ENCODE data around the gene CST7.
"Not testable (repeated sequence)": the region's sequence is repeated elsewhere in the genome, so short reads cannot be mapped to it uniquely, and the experiment has no call there.

The CST7 gene

DNA sequence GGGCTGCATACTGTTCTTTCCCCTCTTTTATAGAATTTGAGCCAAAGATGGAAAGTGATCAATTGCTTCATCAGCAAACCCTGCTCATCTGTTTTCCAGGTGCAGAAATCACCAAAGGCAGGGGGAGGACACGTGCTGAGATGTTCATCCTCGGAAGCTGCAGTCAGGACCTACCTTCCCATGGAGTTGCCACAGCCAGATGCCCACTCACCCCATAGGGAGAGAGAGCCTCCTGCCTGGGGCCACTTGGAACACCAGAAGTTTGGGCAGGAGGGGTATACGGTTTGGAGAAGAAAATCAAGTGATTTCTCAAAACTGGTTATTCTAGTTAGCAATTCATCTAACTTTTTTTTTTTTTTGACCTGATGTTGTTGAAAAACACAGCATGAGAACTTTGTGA is 5.3 kb upstream of the CST7 start:
- ATAC-seq (ENCODE audit: low read depth) (no peak), DNase-seq (ENCODE audit: low spot score) (no peak)
- TF ChIP-seq, protein P1, sequence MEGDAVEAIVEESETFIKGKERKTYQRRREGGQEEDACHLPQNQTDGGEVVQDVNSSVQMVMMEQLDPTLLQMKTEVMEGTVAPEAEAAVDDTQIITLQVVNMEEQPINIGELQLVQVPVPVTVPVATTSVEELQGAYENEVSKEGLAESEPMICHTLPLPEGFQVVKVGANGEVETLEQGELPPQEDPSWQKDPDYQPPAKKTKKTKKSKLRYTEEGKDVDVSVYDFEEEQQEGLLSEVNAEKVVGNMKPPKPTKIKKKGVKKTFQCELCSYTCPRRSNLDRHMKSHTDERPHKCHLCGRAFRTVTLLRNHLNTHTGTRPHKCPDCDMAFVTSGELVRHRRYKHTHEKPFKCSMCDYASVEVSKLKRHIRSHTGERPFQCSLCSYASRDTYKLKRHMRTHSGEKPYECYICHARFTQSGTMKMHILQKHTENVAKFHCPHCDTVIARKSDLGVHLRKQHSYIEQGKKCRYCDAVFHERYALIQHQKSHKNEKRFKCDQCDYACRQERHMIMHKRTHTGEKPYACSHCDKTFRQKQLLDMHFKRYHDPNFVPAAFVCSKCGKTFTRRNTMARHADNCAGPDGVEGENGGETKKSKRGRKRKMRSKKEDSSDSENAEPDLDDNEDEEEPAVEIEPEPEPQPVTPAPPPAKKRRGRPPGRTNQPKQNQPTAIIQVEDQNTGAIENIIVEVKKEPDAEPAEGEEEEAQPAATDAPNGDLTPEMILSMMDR (IDR thresholded peaks at IDR 0.05; ENCODE audit: poor library complexity, severe bottlenecking): no peak
- no peaks in the 10 kb centered on the region for H3K9me3 ChIP-seq (ENCODE audit: severe bottlenecking)
- H3K4me3 ChIP-seq (ENCODE audit: severe bottlenecking): no peak overlapping the region
- no peak overlapping the region for H3K27ac ChIP-seq (ENCODE audit: poor library complexity, severe bottlenecking)
- H3K27me3 ChIP-seq (ENCODE audit: insufficient read depth, poor library complexity, severe bottlenecking): no peaks in the 10 kb centered on the region
- no peaks in the 10 kb centered on the region for H3K36me3 ChIP-seq (ENCODE audit: low read depth)
- no peaks in the 10 kb centered on the region for H3K4me1 ChIP-seq (ENCODE audit: insufficient read depth, poor library complexity, severe bottlenecking)

DNA sequence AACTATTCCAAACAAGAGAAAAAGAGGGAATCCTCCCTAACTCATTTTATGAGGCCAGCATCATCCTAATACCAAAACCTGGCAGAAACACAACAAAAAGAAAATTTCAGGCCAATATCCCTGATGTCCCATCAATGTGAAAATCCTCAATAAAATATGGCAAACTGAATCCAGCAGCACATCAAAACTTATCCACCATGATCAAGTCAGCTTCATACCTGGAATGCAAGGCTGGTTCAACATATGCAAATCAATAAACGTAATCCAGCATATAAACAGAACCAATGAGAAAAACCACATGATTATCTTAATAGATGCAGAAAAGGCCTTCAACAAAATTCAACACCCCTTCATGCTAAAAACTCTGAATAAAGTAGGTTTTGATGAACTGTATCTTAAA is 2.7 kb upstream of the CST7 start:
- DNase-seq (ENCODE audit: low spot score); H3K27ac ChIP-seq (ENCODE audit: poor library complexity, severe bottlenecking); H3K9me3 ChIP-seq (ENCODE audit: severe bottlenecking); H3K4me3 ChIP-seq (ENCODE audit: severe bottlenecking); H3K4me1 ChIP-seq (ENCODE audit: insufficient read depth, poor library complexity, severe bottlenecking); ATAC-seq (ENCODE audit: low read depth); H3K27me3 ChIP-seq (ENCODE audit: insufficient read depth, poor library complexity, severe bottlenecking); H3K36me3 ChIP-seq (ENCODE audit: low read depth): not testable (repeated sequence)

DNA sequence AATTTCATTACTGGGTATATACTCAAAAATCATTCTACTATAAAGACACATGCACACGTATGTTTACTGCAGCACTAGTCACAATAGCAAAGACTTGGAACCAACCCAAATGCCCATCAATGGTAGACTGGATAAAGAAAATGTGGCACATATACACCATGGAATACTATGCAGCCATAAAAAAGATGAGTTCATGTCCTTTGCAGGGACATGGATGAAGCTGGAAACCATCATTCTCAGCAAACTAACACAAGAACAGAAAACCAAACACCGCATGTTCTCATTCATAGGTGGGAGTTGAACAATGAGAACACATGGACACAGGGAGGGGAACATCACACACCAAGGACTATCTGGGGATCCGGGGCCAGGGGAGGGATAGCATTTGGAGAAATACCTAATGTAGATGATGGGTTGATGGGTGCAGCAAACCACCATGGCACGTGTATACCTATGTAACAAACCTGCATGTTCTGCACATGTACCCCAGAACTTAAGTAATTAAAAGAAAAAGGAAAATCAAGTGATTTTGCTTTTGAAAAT is 602 bp upstream of the CST7 start:
- H3K27me3 ChIP-seq (ENCODE audit: insufficient read depth, poor library complexity, severe bottlenecking); H3K9me3 ChIP-seq (ENCODE audit: severe bottlenecking); H3K4me3 ChIP-seq (ENCODE audit: severe bottlenecking); H3K4me1 ChIP-seq (ENCODE audit: insufficient read depth, poor library complexity, severe bottlenecking); H3K36me3 ChIP-seq (ENCODE audit: low read depth); H3K27ac ChIP-seq (ENCODE audit: poor library complexity, severe bottlenecking); DNase-seq (ENCODE audit: low spot score); ATAC-seq (ENCODE audit: low read depth): not testable (repeated sequence)

DNA sequence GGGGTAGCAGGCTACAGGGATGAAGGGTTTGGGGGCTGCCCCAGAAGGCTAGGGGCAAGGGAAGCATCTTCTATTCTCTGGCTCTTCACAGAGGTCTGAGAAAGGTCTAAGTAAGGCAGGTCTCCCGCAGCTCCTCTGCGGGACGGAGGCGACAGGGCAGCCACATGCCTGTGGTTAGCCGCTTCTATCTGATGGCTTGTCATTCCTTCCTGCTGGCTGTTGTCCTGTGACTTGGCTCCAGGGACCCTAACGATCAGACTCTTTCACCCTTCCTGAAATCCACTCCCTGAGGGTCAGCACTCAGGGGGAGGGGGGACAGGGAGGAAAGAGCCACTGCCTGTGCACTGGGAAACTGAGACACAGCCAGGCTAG is 673 bp downstream of the CST7 start:
- H3K27ac ChIP-seq (ENCODE audit: poor library complexity, severe bottlenecking): no peak overlapping the region
- H3K36me3 ChIP-seq (ENCODE audit: low read depth): no peaks in the 10 kb centered on the region
- no peaks in the 10 kb centered on the region for H3K9me3 ChIP-seq (ENCODE audit: severe bottlenecking)
- DNase-seq (ENCODE audit: low spot score) (no peak), ATAC-seq (ENCODE audit: low read depth) (no peak)
- TF ChIP-seq, protein P1 (IDR thresholded peaks at IDR 0.05; ENCODE audit: poor library complexity, severe bottlenecking): no peak
- H3K27me3 ChIP-seq (ENCODE audit: insufficient read depth, poor library complexity, severe bottlenecking): no peaks in the 10 kb centered on the region
- no peaks in the 10 kb centered on the region for H3K4me1 ChIP-seq (ENCODE audit: insufficient read depth, poor library complexity, severe bottlenecking)
- H3K4me3 ChIP-seq (ENCODE audit: severe bottlenecking): no peak overlapping the region

DNA sequence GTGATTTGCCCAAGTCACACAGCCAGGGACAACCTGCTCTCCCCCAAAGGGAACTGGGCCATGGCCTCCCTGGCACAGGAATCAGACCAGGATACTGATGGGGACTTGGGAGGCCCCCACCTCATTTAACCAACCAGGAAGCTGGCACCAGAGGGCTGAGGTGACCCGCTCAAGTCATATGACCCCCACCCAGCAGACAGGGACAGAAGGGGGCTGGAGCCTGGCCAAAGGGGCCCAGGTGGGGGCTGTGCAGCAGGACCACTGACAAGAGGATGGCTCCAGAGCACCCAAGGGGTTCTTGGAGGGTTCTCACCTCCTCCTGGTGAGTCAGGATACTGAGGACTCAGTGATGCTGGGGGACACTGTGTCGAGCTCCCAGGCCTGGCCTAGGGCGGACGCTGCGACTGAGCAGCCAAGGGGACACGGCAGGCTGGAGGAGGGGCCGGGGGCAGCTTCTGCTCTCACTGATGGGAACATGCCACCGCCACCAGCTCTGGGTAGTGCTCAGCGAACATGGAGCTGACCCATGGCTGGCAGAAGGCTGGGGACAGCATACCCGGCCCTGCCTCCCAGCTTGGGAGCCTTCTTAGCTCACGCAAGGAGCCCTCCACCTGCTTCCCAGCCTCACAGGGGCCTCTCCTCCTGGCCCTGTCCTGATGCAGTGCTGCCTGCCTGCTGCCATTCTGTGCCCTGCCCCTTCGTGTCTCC is 1.2 kb downstream of the CST7 start:
- peak; percentile 18; the same call in 1 of the 3 replicates for ATAC-seq (ENCODE audit: low read depth)
- peak; percentile 45 for DNase-seq (ENCODE audit: low spot score)
- no peaks in the 10 kb centered on the region for H3K4me1 ChIP-seq (ENCODE audit: insufficient read depth, poor library complexity, severe bottlenecking)
- no peak overlapping the region for H3K4me3 ChIP-seq (ENCODE audit: severe bottlenecking)
- no peaks in the 10 kb centered on the region for H3K27me3 ChIP-seq (ENCODE audit: insufficient read depth, poor library complexity, severe bottlenecking)
- no peaks in the 10 kb centered on the region for H3K36me3 ChIP-seq (ENCODE audit: low read depth)
- H3K9me3 ChIP-seq (ENCODE audit: severe bottlenecking): no peaks in the 10 kb centered on the region
- TF ChIP-seq, protein P1 (IDR thresholded peaks at IDR 0.05; ENCODE audit: poor library complexity, severe bottlenecking): no peak
- no peak overlapping the region for H3K27ac ChIP-seq (ENCODE audit: poor library complexity, severe bottlenecking)
